GM21619 (cell line): ENCODE measurements around the gene ZNF816.
A peak's percentile ranks its signal among the peaks of the same experiment; 100 is the strongest.
"Not testable (repeated sequence)": the region's sequence is repeated elsewhere in the genome, so short reads cannot be mapped to it uniquely, and the experiment has no call there.

ENCODE experiments used
- ATAC-seq: cut with Tn5 transposase; IDR thresholded peaks from one replicate; pipeline ENCODE4 v1.9.1; 2021; ENCODE audit not compliant: unreplicated experiment

The ZNF816 gene

GRCh38 chr19:52962394-52963246 is at the start of gene ZNF816:
Gene ZNF816 (minus strand): TSS chr19:52962881. CDS start chr19:52956089, 6,792 bp downstream.
- peak; percentile 91 for ATAC-seq

GRCh38 chr19:53012006-53012405 is 49.3 kb upstream of the ZNF816 start:
- no peak for ATAC-seq

GRCh38 chr19:53010494-53010893 is 47.8 kb upstream of the ZNF816 start:
- no peak for ATAC-seq

- ATAC-seq = no peak
Observed at GRCh38 chr19:53008061-53008778, 45.5 kb upstream of the ZNF816 start.

GRCh38 chr19:53007606-53008005 is 44.9 kb upstream of the ZNF816 start:
- ATAC-seq = no peak

DNA sequence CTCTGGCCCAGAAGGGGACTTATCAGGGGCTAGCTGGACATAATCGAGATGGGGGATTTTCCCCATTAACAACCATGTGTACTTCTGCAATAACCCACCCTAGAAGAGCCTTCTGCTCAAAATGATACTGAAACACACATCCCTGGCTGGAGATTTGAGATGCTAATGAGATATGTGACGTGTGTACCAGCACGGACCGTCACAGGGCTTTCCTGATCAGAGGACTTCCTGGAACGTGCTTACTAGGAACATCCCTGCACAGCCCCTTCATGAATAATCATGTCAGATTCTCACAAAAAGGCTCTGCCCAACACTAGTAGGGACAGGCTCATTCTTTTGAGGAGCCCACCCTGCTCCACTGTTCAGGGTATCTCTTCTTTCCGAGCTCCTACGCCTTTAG is 44.5 kb upstream of the ZNF816 start:
- no peak for ATAC-seq

- no peak for ATAC-seq
Observed at GRCh38 chr19:53004242-53004641, 41.6 kb upstream of the ZNF816 start.

- no peak for ATAC-seq
Observed at GRCh38 chr19:53002479-53002878, 39.8 kb upstream of the ZNF816 start.

DNA sequence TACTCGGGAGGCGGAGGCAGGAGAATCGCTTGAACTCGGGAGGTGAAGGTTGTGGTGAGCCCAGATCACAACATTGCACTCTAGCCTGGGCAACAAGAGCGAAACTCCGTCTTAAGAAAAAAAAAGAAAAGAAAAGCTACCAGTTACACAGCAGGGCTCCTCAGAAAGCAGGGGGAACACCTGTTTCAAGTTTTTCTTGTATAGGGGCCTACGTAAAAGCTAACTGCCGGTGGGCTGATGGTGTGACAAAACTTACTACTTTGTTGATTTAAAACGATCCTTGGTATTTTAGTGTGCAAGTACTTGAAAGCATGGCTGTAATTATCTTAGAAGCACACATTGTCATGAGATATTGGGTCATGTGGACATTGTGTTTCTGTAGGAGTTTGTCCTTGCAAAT is 35.3 kb upstream of the ZNF816 start:
- ATAC-seq = no peak

GRCh38 chr19:52995711-52996110 is 33.0 kb upstream of the ZNF816 start:
- ATAC-seq = no peak

- no peak for ATAC-seq
Observed at GRCh38 chr19:52993342-52994178, 30.9 kb upstream of the ZNF816 start.

- ATAC-seq = no peak
Observed at GRCh38 chr19:52992109-52993004, 29.7 kb upstream of the ZNF816 start.

DNA sequence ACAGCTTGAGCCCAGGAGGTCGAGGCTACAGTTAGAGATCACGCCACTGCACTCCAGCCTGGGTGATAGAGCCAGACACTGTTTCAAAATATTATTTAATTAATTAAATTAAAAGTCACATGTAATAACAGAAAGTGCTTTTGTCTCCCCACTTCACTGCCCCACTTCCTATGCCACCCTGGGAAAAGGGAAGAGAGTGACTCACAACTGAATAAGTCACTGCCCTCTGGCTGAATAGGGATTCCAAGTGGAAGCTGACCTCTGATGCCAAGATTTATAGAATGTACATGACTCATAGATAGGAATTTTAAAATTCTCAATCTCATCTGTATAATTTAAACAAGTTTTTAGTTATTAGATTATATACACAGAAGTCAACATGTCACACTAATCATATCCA is 28.8 kb upstream of the ZNF816 start:
- ATAC-seq = no peak

GRCh38 chr19:52990759-52991418 is 28.2 kb upstream of the ZNF816 start:
- no peak for ATAC-seq

GRCh38 chr19:52988506-52988905 is 25.8 kb upstream of the ZNF816 start:
- ATAC-seq = no peak

DNA sequence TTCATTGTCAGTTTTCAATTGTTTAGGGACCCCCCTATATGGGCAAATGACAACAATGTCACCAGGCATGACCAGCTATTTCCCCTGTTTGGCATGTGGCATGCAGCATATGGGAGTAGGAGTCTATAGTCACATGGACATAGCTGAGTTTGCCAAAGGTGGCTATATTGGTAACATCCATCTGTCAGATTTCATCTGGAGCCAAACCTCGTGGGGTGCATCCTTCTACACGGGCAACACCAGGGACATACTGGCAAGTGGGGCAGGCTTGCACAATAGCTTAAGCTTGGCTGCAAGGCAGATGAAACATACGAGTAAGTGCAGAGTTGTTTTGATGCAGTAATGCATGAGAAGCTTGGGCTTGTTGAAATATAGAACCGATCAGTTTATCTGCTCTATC is 24.5 kb upstream of the ZNF816 start:
- no peak for ATAC-seq

DNA sequence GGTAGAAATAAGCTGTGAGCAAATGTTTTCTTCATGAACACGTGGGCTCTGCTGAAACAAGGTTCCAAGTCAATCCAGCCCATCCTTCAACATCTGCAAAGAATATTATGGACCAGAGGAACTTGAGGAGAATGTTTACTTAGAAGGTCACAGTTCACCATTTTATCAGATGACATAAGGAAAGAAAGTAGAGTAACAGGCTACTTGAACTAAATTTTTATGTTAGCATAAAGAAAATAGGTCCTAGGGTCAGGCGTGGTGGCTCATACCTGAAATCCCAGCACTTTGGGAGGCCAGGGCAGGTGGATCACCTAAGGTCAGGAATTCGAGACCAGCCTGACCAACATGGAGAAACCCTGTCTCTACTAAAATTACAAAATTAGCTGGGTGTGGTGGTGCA is 20.5 kb upstream of the ZNF816 start:
- ATAC-seq = not testable (repeated sequence)

DNA sequence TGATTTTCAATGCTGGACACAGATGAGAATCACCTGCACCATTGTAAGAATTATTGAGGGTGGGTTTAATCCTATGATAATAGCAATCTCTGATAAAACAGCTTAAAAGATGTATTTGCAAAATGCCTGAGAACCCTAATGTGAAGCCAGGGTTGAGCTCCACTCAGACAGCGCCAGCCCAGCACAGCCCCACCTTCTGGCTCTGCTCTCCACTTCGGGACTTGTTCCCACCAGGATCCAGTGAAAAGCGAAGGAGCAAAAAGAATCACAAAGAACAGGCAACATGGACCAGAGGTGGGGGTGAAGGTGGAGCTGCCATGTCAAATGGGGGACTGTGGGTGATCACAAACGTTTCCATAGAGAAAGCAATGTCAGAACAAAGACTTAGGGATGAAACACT is 18.6 kb upstream of the ZNF816 start:
- no peak for ATAC-seq

GRCh38 chr19:52967772-52968171 is 5.1 kb upstream of the ZNF816 start:
- no peak for ATAC-seq

- peak; percentile 16 for ATAC-seq
Observed at GRCh38 chr19:52963247-52963618, 552 bp upstream of the ZNF816 start.
